Calu3 (cell line): Measurements from ENCODE around the gene ANKRD35. TPM values are rescaled to one million over a fixed set of nuclear protein-coding genes. Genes with fewer than 3 reads are reported as not detected.

ENCODE experiments used
- BruUV-seq: library from RNA; stranded (reverse); fragments of 400-500 nt; replicated peaks from 2 replicates; lab custom pipeline; 2021; lab: Mats Ljungman, UMichigan
- CTCF ChIA-PET: fragments of 300-600 bp; sonication (Branson Sonifier 250); formaldehyde crosslinking; loops from one replicate; lab custom pipeline; 2022; ENCODE audit warnings: antibody characterized with exemption; lab: Charles Lee
- DNase-seq: peaks from one replicate; pipeline ENCODE4 v3.0.0; 2022
- H3K27ac Mint-ChIP-seq: one replicate; pipeline ENCODE4 v1.8.0; 2022; ENCODE audit warnings: mixed read lengths; ENCODE audit not compliant: unreplicated experiment
- H3K27me3 Mint-ChIP-seq: one replicate; pipeline ENCODE4 v1.8.0; 2022; ENCODE audit warnings: mixed read lengths; ENCODE audit not compliant: unreplicated experiment
- H3K36me3 Mint-ChIP-seq: one replicate; pipeline ENCODE4 v1.8.0; 2022; ENCODE audit warnings: mild to moderate bottlenecking, moderate library complexity, mixed read lengths; ENCODE audit not compliant: insufficient read depth, unreplicated experiment
- H3K4me1 Mint-ChIP-seq: one replicate; pipeline ENCODE4 v1.8.0; 2022; ENCODE audit warnings: mild to moderate bottlenecking, low read depth, mixed read lengths; ENCODE audit not compliant: unreplicated experiment
- H3K4me3 Mint-ChIP-seq: one replicate; pipeline ENCODE4 v1.8.0; 2022; ENCODE audit warnings: mild to moderate bottlenecking, low read depth, moderate library complexity, mixed read lengths; ENCODE audit not compliant: unreplicated experiment
- H3K9me3 Mint-ChIP-seq: one replicate; pipeline ENCODE4 v1.8.0; 2022; ENCODE audit warnings: low read depth, mixed read lengths; ENCODE audit not compliant: unreplicated experiment
- intact Hi-C: fragments of 100-400 bp; cut with micrococcal nuclease; formaldehyde crosslinking; loops from one replicate; pipeline ENCODE4 v1.10.0; 2022; ENCODE audit not compliant: unreplicated experiment
- total RNA-seq: library from RNA; stranded (reverse); gene quantifications from 2 replicates; pipeline ENCODE4 v1.2.3, GENCODE V29; 2022
- TF ChIP-seq, protein P1 (sequence below): fragments of 200-600 bp; IDR thresholded peaks from one replicate; pipeline ENCODE4 v1.8.0; 2022; ENCODE audit warnings: antibody characterized with exemption; ENCODE audit not compliant: unreplicated experiment

ANKRD35 gene
- total RNA-seq, 1 experiment from 2014 or later: not detected

DNA sequence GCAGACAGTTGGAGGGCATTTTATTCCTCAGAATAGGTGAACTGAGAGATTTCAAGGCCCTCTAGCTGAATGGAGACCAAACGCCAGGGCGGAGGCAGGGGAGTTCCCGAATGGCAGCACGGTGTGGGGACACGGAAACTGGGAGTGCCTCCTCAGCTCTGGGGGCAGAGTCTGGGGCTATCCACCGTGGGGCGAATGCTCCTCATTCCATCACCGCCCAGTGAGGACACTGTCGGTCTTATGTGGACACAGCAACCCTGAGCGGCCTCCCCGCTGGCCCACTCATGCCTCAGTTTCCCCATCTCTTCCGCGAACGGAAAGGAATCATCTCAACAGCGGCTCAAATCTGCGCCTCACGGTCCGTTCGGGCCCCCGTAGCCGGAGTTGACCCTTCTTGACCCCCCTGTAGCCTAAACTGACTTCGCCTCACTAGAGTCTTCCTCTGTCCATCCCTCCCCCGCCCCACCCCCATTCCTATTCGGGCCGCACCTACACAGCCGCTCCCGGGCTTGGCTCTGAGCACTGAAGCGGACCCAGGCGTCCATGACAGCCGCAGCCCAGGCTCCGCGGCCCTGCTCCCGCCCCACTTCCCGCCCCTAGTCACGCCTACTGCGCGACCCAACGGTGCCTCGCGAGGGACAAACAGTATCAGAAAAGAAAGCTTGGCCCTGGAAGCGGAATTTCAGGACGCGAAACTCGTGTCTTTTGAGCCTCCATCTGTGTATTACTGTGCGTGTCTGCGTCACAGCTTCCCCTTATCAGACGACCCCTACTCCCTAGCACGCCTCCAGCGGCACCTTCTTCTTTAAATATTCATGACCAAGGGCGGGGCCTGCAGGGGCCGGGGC, 32.7 kb upstream of the ANKRD35 start, which contains the start of gene PEX11B:
TSS of gene PEX11B (minus strand) at position 574 of the 848 bp plus-strand sequence. CDS start at position 545, 29 bp downstream.
- H3K27me3 Mint-ChIP-seq: no peaks in the 10 kb centered on the region
- CTCF ChIA-PET: interaction anchor here (0.5 to 2.0 kb wide), 6 partner anchors 9 to 73 kb away, joined by 3 to 18 read pairs (median 6); partner anchors contain the start of genes NUDT17, PIAS3 and RBM8A
- intact Hi-C loops: no loop called here
- peaks cover 15% of the 10 kb centered on the region for H3K4me1 Mint-ChIP-seq
- peaks cover 39% of the 10 kb centered on the region for H3K36me3 Mint-ChIP-seq
- peak; percentile 90 for DNase-seq
- TF ChIP-seq, protein P1, sequence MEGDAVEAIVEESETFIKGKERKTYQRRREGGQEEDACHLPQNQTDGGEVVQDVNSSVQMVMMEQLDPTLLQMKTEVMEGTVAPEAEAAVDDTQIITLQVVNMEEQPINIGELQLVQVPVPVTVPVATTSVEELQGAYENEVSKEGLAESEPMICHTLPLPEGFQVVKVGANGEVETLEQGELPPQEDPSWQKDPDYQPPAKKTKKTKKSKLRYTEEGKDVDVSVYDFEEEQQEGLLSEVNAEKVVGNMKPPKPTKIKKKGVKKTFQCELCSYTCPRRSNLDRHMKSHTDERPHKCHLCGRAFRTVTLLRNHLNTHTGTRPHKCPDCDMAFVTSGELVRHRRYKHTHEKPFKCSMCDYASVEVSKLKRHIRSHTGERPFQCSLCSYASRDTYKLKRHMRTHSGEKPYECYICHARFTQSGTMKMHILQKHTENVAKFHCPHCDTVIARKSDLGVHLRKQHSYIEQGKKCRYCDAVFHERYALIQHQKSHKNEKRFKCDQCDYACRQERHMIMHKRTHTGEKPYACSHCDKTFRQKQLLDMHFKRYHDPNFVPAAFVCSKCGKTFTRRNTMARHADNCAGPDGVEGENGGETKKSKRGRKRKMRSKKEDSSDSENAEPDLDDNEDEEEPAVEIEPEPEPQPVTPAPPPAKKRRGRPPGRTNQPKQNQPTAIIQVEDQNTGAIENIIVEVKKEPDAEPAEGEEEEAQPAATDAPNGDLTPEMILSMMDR: no peak
- no TSS peak for BruUV-seq
- peak within 1 kb of the TSS; percentile 74 for H3K4me3 Mint-ChIP-seq
- H3K9me3 Mint-ChIP-seq: no peaks in the 10 kb centered on the region
- H3K27ac Mint-ChIP-seq: peak within 1 kb of the TSS; percentile 78

GRCh38 chr1:145917595-145917994, 31.9 kb upstream of the ANKRD35 start:
- Mint-ChIP-seq H3K27ac (peak overlapping the region; percentile 78), H3K4me1 (peaks cover 15% of the 10 kb centered on the region), H3K9me3 (no peaks in the 10 kb centered on the region), H3K4me3 (peak overlapping the region; percentile 74), H3K27me3 (no peaks in the 10 kb centered on the region), H3K36me3 (peaks cover 33% of the 10 kb centered on the region)
- TF ChIP-seq, protein P1: no peak
- no TSS peak for BruUV-seq
- intact Hi-C loops: no loop called here
- CTCF ChIA-PET: no interaction called here
- DNase-seq: no peak

- no peak for DNase-seq
- TF ChIP-seq, protein P1: no peak
- Mint-ChIP-seq H3K9me3 (no peaks in the 10 kb centered on the region), H3K27me3 (no peaks in the 10 kb centered on the region), H3K36me3 (peaks cover 33% of the 10 kb centered on the region), H3K4me3 (peak overlapping the region; percentile 74), H3K27ac (no peak overlapping the region), H3K4me1 (peaks cover 15% of the 10 kb centered on the region)
- no TSS peak for BruUV-seq
- CTCF ChIA-PET: interaction anchor here (0.9 to 1.1 kb wide), 2 partner anchors 11 to 19 kb away, joined by 3 read pairs; partner anchors contain the start of gene RBM8A
- intact Hi-C loops: no loop called here
These were observed 31.1 kb upstream of the ANKRD35 start for GRCh38 chr1:145916745-145917144.

- CTCF ChIA-PET: interaction anchor here (5.5 kb wide), 1 partner anchor 20 kb away, joined by 53 read pairs; no protein-coding TSS in a partner anchor
- no TSS peak for BruUV-seq
- no peak overlapping the region for H3K27ac Mint-ChIP-seq
- H3K9me3 Mint-ChIP-seq: no peaks in the 10 kb centered on the region
- intact Hi-C loops: no loop called here
- peaks cover 8% of the 10 kb centered on the region for H3K4me1 Mint-ChIP-seq
- peaks cover 5% of the 10 kb centered on the region for H3K36me3 Mint-ChIP-seq
- no peaks in the 10 kb centered on the region for H3K27me3 Mint-ChIP-seq
- TF ChIP-seq, protein P1: no peak
- DNase-seq: no peak
- H3K4me3 Mint-ChIP-seq: no peak overlapping the region
These were observed 26.5 kb upstream of the ANKRD35 start for GRCh38 chr1:145912128-145912641.
